OCI-LY7 (cell line): Measurements from ENCODE around the gene ZNF678. TPM values are rescaled to one million over a fixed set of nuclear protein-coding genes. Genes with fewer than 3 reads are reported as not detected.
"Not testable (repeated sequence)": the region's sequence is repeated elsewhere in the genome, so short reads cannot be mapped to it uniquely, and the experiment has no call there.

Experiments
- BruUV-seq: library from RNA; stranded (reverse); fragments of 400-500 nt; replicated peaks from 2 replicates; lab custom pipeline; 2021; lab: Mats Ljungman, UMichigan
- CTCF ChIA-PET: fragments of 300-600 bp; sonication (Branson Sonifier 250); formaldehyde crosslinking; loops from one replicate; lab custom pipeline; 2022; ENCODE audit warnings: antibody characterized with exemption; ENCODE audit not compliant: unreplicated experiment; lab: Charles Lee
- POLR2A ChIA-PET: fragments of 300-600 bp; sonication (Branson Sonifier 250); formaldehyde crosslinking; loops from one replicate; lab custom pipeline; 2022; ENCODE audit warnings: antibody characterized with exemption; lab: Charles Lee
- DNase-seq: peaks from one replicate; pipeline ENCODE4 v3.0.0-alpha.2; 2015; ENCODE audit warnings: low spot score
- H2AFZ ChIP-seq: fragments of 200-600 bp; sonication (generic), shearing (Covaris generic); 2 replicates; pipeline ENCODE4 v1.6.1; 2014; ENCODE audit warnings: mild to moderate bottlenecking, antibody characterized with exemption, low read length, moderate library complexity
- H3K27ac ChIP-seq: fragments of 200-600 bp; sonication (generic); 2 replicates; pipeline ENCODE4 v1.5.1; 2014; ENCODE audit warnings: mixed run types, low read depth, mild to moderate bottlenecking, moderate library complexity, low read length, inconsistent platforms; ENCODE audit not compliant: poor library complexity, severe bottlenecking
- H3K36me3 ChIP-seq: fragments of 200-600 bp; sonication (generic); 2 replicates; pipeline ENCODE4 v1.6.1; 2014; ENCODE audit warnings: mild to moderate bottlenecking, antibody characterized with exemption, low read length, moderate library complexity, mixed read lengths; ENCODE audit not compliant: insufficient read depth
- H3K4me1 ChIP-seq: fragments of 200-600 bp; sonication (generic); 2 replicates; pipeline ENCODE4 v1.5.1; 2014; ENCODE audit warnings: mild to moderate bottlenecking, low read length; ENCODE audit not compliant: insufficient read depth, poor library complexity, severe bottlenecking
- H3K4me2 ChIP-seq: fragments of 200-600 bp; sonication (generic); 2 replicates; pipeline ENCODE4 v1.6.1; 2014; ENCODE audit warnings: mild to moderate bottlenecking, low read length
- H3K4me3 ChIP-seq: fragments of 200-600 bp; sonication (generic); 2 replicates; pipeline ENCODE4 v1.5.1; 2014; ENCODE audit warnings: mild to moderate bottlenecking, low read depth, low read length; ENCODE audit not compliant: poor library complexity, severe bottlenecking
- H3K79me2 ChIP-seq: fragments of 200-600 bp; sonication (generic); 2 replicates; pipeline ENCODE4 v1.6.1; 2016; ENCODE audit warnings: low read depth, mild to moderate bottlenecking, low read length, moderate library complexity, mixed read lengths; ENCODE audit not compliant: insufficient read depth
- H3K9me2 ChIP-seq: fragments of 200-600 bp; sonication (generic); 2 replicates; pipeline ENCODE4 v1.6.1; 2016; ENCODE audit warnings: mild to moderate bottlenecking, low read length, mixed read lengths; ENCODE audit not compliant: insufficient read depth
- H3K9me3 ChIP-seq: fragments of 200-600 bp; sonication (generic); 2 replicates; pipeline ENCODE4 v1.6.1; 2014; ENCODE audit warnings: mild to moderate bottlenecking, mixed run types, low read length, mixed read lengths
- H4K20me1 ChIP-seq: fragments of 200-600 bp; sonication (generic); 2 replicates; pipeline ENCODE4 v1.6.1; 2014; ENCODE audit warnings: mild to moderate bottlenecking, antibody characterized with exemption, low read length, moderate library complexity, mixed read lengths; ENCODE audit not compliant: insufficient read depth
- CTCF ChIP-seq: fragments of 200-600 bp; sonication (generic); conservative IDR thresholded peaks from 2 replicates; pipeline ENCODE4 v1.5.1; 2014; ENCODE audit warnings: mild to moderate bottlenecking, antibody characterized with exemption, low read length, moderate library complexity, mixed read lengths
- EZH2phosphoT487 ChIP-seq: fragments of 200-600 bp; sonication (generic); IDR thresholded peaks from 2 replicates; pipeline ENCODE4 v1.6.1; 2018; ENCODE audit warnings: low read depth, borderline replicate concordance, mild to moderate bottlenecking, mixed run types, antibody characterized with exemption, low read length, moderate library complexity, mixed read lengths
- intact Hi-C: fragments of 100-400 bp; cut with micrococcal nuclease; formaldehyde crosslinking; loops from one replicate; pipeline ENCODE4 v1.10.0; 2022; ENCODE audit not compliant: unreplicated experiment
- total RNA-seq, 2 experiments: library from RNA; depleted of rRNA in 1 of 2; stranded (reverse); fragments of >200 nt in 1 of 2; shearing (Covaris generic) in 1 of 2; gene quantifications; 2 replicates each; pipeline ENCODE4 v1.2.3, GENCODE V29; 2014 to 2022

ZNF678 gene
- total RNA-seq, 2 experiments from 2014 or later: 19.7 to 23.9 TPM

GRCh38 chr1:227589777-227590176 is 26.4 kb downstream of the ZNF678 start:
- H2AFZ ChIP-seq, H3K4me2 ChIP-seq, H3K4me3 ChIP-seq, H3K79me2 ChIP-seq, DNase-seq, POLR2A ChIA-PET, H4K20me1 ChIP-seq, BruUV-seq, H3K27ac ChIP-seq, CTCF ChIA-PET, H3K4me1 ChIP-seq, H3K9me2 ChIP-seq, intact Hi-C loops: not testable (repeated sequence)
- H3K36me3 ChIP-seq: peaks cover 54% of the 10 kb centered on the region
- H3K9me3 ChIP-seq: peaks cover 12% of the 10 kb centered on the region; the same call in 1 of the 2 replicates

GRCh38 chr1:227596222-227596621 is 32.9 kb downstream of the ZNF678 start:
- H4K20me1 ChIP-seq, BruUV-seq, POLR2A ChIA-PET, H3K27ac ChIP-seq, DNase-seq, H3K4me2 ChIP-seq, H3K4me3 ChIP-seq, H3K9me2 ChIP-seq, intact Hi-C loops, H3K4me1 ChIP-seq, H2AFZ ChIP-seq: not testable (repeated sequence)
- CTCF ChIA-PET: interaction anchor here (0.6 kb wide), 1 partner anchor 8 kb away, joined by 7 read pairs; no protein-coding TSS in a partner anchor
- Histone ChIP-seq H3K79me2 (peaks cover 11% of the 10 kb centered on the region; the same call in 1 of the 2 replicates), H3K9me3 (peaks cover 42% of the 10 kb centered on the region; the same call in 1 of the 2 replicates), H3K36me3 (peaks cover 30% of the 10 kb centered on the region)

DNA sequence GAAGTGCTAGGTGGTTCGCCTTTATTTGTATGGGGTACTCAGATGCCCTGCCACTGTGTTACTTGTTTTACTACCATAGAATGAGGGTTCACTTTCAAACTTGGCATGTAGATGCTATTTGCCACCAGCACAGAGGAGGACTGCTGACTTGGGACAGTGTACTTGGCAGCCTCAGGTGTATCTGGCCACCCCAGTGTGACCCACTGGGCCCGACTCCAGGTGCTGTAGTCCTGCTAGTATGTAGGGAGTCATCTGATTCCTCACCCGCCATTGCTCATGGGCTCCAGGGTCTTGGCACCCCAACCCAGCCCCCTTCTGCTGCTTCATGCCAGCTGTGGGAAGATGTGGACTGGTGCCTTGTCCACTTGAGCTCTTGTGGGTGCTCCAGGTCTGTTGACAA is 40.0 kb downstream of the ZNF678 start:
- no TSS peak for BruUV-seq
- H3K4me3 ChIP-seq: no peak overlapping the region
- H3K9me2 ChIP-seq: no peaks in the 10 kb centered on the region
- H4K20me1 ChIP-seq: no peaks in the 10 kb centered on the region
- intact Hi-C loops: no loop called here
- H2AFZ ChIP-seq: no peak overlapping the region
- DNase-seq: no peak
- CTCF ChIA-PET: no interaction called here
- peaks cover 20% of the 10 kb centered on the region for H3K36me3 ChIP-seq
- H3K9me3 ChIP-seq: peaks cover 46% of the 10 kb centered on the region
- peaks cover 13% of the 10 kb centered on the region; the same call in 1 of the 2 replicates for H3K79me2 ChIP-seq
- H3K4me1 ChIP-seq: no peaks in the 10 kb centered on the region
- POLR2A ChIA-PET: no interaction called here
- H3K4me2 ChIP-seq: no peak overlapping the region
- TF ChIP-seq EZH2phosphoT487 (no peak), CTCF (no peak)
- H3K27ac ChIP-seq: no peak overlapping the region

- H4K20me1 ChIP-seq: no peaks in the 10 kb centered on the region
- no peaks in the 10 kb centered on the region for H3K9me2 ChIP-seq
- H3K36me3 ChIP-seq: peaks cover 19% of the 10 kb centered on the region
- no peak overlapping the region for H3K27ac ChIP-seq
- no peaks in the 10 kb centered on the region for H3K4me1 ChIP-seq
- peaks cover 46% of the 10 kb centered on the region for H3K9me3 ChIP-seq
- no TSS peak for BruUV-seq
- H2AFZ ChIP-seq: no peak overlapping the region
- no peak overlapping the region for H3K4me3 ChIP-seq
- peaks cover 9% of the 10 kb centered on the region; the same call in 1 of the 2 replicates for H3K79me2 ChIP-seq
- ChIA-PET POLR2A (no interaction called here), CTCF (no interaction called here)
- TF ChIP-seq CTCF: no peak
- TF ChIP-seq EZH2phosphoT487: no peak
- DNase-seq: no peak
- H3K4me2 ChIP-seq: no peak overlapping the region
- intact Hi-C loops: no loop called here
These were observed 41.1 kb downstream of the ZNF678 start for GRCh38 chr1:227604446-227604845.

DNA sequence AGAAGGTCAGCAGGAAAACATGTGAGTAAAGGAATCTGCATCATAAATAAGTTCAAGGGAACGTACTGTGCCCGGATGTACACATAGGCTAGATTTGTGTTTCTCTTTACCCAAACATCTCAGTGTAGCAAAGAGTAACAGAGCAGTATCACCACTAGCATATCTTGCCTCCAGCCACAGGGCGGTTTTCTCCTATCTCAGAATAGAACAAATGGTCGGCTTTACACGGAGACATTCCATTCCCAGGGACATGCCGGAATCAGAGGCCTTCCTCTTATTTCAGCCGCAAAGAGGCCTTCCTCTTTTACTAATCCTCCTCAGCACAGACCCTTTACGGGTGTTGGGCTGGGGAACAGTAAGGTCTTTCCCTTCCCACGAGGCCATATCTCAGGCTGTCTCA is 42.9 kb downstream of the ZNF678 start:
- peaks cover 29% of the 10 kb centered on the region for H3K36me3 ChIP-seq
- BruUV-seq, DNase-seq, H2AFZ ChIP-seq, H3K79me2 ChIP-seq, H3K4me1 ChIP-seq, H3K9me2 ChIP-seq, H3K27ac ChIP-seq, H3K4me3 ChIP-seq, intact Hi-C loops, H3K4me2 ChIP-seq, CTCF ChIA-PET, H4K20me1 ChIP-seq, POLR2A ChIA-PET: not testable (repeated sequence)
- peaks cover 28% of the 10 kb centered on the region for H3K9me3 ChIP-seq
